Natural killer cell (primary cell): ENCODE data around the gene HDAC3. TPM values are rescaled to one million over a fixed set of nuclear protein-coding genes. Genes with fewer than 3 reads are reported as not detected.

ENCODE experiments used
- ATAC-seq, 3 donors: fragments of 150-1000 bp in 2 of 3; fragments of 200-7000 bp in 1 of 3; cut with Tn5 transposase; 1 replicate in 1 of 3; 2 replicates in 2 of 3; pipeline ENCODE4 v1.10.0; 2021; ENCODE audit warnings: mild to moderate bottlenecking in 2 of 3, moderate library complexity in 2 of 3
- DNase-seq, 2 donors: peaks; one replicate each; pipeline versions ENCODE4 v3.0.0 to v3.0.0-alpha.2; 2013 to 2021; ENCODE audit warnings: mixed read lengths in 1 of 2
- H3K27ac ChIP-seq: one replicate; pipeline ENCODE4 v1.5.1; 2013; ENCODE audit warnings: mild to moderate bottlenecking, low read length
- H3K27me3 ChIP-seq: one replicate; pipeline ENCODE4 v1.6.1; 2013; ENCODE audit warnings: low read length; ENCODE audit not compliant: control insufficient read depth, insufficient read depth
- H3K36me3 ChIP-seq: one replicate; pipeline ENCODE4 v1.6.1; 2013; ENCODE audit warnings: low read length; ENCODE audit not compliant: control insufficient read depth, insufficient read depth
- H3K4me1 ChIP-seq: one replicate; pipeline ENCODE4 v1.6.1; 2013; ENCODE audit warnings: low read length; ENCODE audit not compliant: control insufficient read depth, insufficient read depth
- H3K4me3 ChIP-seq: one replicate; pipeline ENCODE4 v1.5.1; 2013; ENCODE audit warnings: low read length
- H3K9me3 ChIP-seq: one replicate; pipeline ENCODE4 v1.6.1; 2013; ENCODE audit warnings: low read length; ENCODE audit not compliant: control insufficient read depth, insufficient read depth
- H3K27ac Mint-ChIP-seq, 2 donors: one replicate each; pipeline ENCODE4 v1.8.0; 2022; ENCODE audit warnings: mild to moderate bottlenecking in 2 of 2, mixed read lengths in 2 of 2, moderate library complexity in 1 of 2
- H3K27me3 Mint-ChIP-seq, 2 donors: one replicate each; pipeline ENCODE4 v1.8.0; 2022; ENCODE audit warnings: low read depth in 2 of 2, mixed read lengths in 2 of 2
- H3K36me3 Mint-ChIP-seq: one replicate; pipeline ENCODE4 v1.8.0; 2022; ENCODE audit warnings: mixed read lengths
- H3K4me1 Mint-ChIP-seq, 2 donors: one replicate each; pipeline ENCODE4 v1.8.0; 2022; ENCODE audit warnings: mixed read lengths in 2 of 2
- H3K4me3 Mint-ChIP-seq: one replicate; pipeline ENCODE4 v1.8.0; 2022; ENCODE audit warnings: mild to moderate bottlenecking, moderate library complexity, mixed read lengths
- H3K9me3 Mint-ChIP-seq, 2 donors: one replicate each; pipeline ENCODE4 v1.8.0; 2022; ENCODE audit warnings: mixed read lengths in 2 of 2
- CTCF ChIP-seq: fragments of 200-600 bp; IDR thresholded peaks from one replicate; pipeline ENCODE4 v1.8.0; 2022; ENCODE audit warnings: antibody characterized with exemption
- WGBS: methylation state at CpG from one replicate; pipeline ENCODE4 v1.1.7; 2013; ENCODE audit warnings: missing lambda C conversion rate; ENCODE audit not compliant: insufficient coverage; 5-methylcytosine and 5-hydroxymethylcytosine counted together
- intact Hi-C: fragments of 100-400 bp; cut with micrococcal nuclease; formaldehyde crosslinking; loops from one replicate; pipeline ENCODE4 v1.14.2; 2022
- total RNA-seq, 4 donors: library from RNA; stranded (reverse); fragments of 120-200 nt in 1 of 4; gene quantifications; one replicate each; pipeline versions ENCODE4 v1.2.3 to v1.2.4, GENCODE V29; 2013 to 2022

Gene HDAC3
- total RNA-seq, 3 donors from 2014 or later (not counting 1 experiment from before 2014, with no cell fraction given): 66.0 to 85.7 (median 74.7) TPM

- peaks cover 49% of the 10 kb centered on the region for H3K36me3 Mint-ChIP-seq
- no peak overlapping the region for H3K4me3 ChIP-seq
- H3K27ac ChIP-seq: no peak overlapping the region
Measured at GRCh38 chr5:141623186-141623585, 13.5 kb downstream of the HDAC3 start.

GRCh38 chr5:141618804-141619554, 17.7 kb downstream of the HDAC3 start, which contains the start of gene DIAPH1:
TSS of gene DIAPH1 (minus strand) at chr5:141619000. CDS start at chr5:141618914, 86 bp downstream.
- H3K9me3 ChIP-seq: no peaks in the 10 kb centered on the region
- DNase-seq: peak; percentile 96 to 98
- TF ChIP-seq CTCF: peak; percentile 94
- peak within 1 kb of the TSS; percentile 98 for H3K4me3 ChIP-seq
- Mint-ChIP-seq H3K4me1 (peaks cover 37 to 38% of the 10 kb centered on the region in 2 donors), H3K27ac (peak within 1 kb of the TSS; percentile 93 to 96), H3K27me3 (no peaks in the 10 kb centered on the region), H3K4me3 (peak within 1 kb of the TSS; percentile 100), H3K36me3 (peaks cover 26% of the 10 kb centered on the region), H3K9me3 (no peaks in the 10 kb centered on the region)
- no peaks in the 10 kb centered on the region for H3K27me3 ChIP-seq
- H3K27ac ChIP-seq: peak within 1 kb of the TSS; percentile 95
- ATAC-seq: peak; percentile 93 to 99 (median 95)
- intact Hi-C loops: loop anchor here (1.0 to 2.0 kb wide), 4 partner anchors 14 to 55 kb away; partner anchors contain the start of genes HDAC3 and RELL2
- peaks cover 26% of the 10 kb centered on the region for H3K4me1 ChIP-seq
- WGBS: 2% methylated on average over 70 of the region's 70 CpGs
- H3K36me3 ChIP-seq: peaks cover 25% of the 10 kb centered on the region

More at GRCh38 chr5:141623186-141623585, 13.5 kb downstream of the HDAC3 start:
- intact Hi-C loops: no loop called here
- Histone ChIP-seq H3K27me3 (no peaks in the 10 kb centered on the region), H3K4me1 (peaks cover 8% of the 10 kb centered on the region), H3K9me3 (no peaks in the 10 kb centered on the region), H3K36me3 (peaks cover 54% of the 10 kb centered on the region)
- ATAC-seq (no peak), DNase-seq (no peak)
- no peak overlapping the region for H3K4me3 Mint-ChIP-seq
- H3K9me3 Mint-ChIP-seq: no peaks in the 10 kb centered on the region
- no peak overlapping the region for H3K27ac Mint-ChIP-seq
- TF ChIP-seq CTCF: no peak
- H3K4me1 Mint-ChIP-seq: peaks cover 1 to 3% of the 10 kb centered on the region in 2 donors
- no peaks in the 10 kb centered on the region for H3K27me3 Mint-ChIP-seq

GRCh38 chr5:141618030-141618803, 18.4 kb downstream of the HDAC3 start:
- under 1% methylated on average over 36 of the region's 36 CpGs for WGBS
- intact Hi-C loops: loop anchor here (2.0 kb wide), 1 partner anchor 19 kb away; the partner anchor contains the start of genes HDAC3 and RELL2
- H3K9me3 Mint-ChIP-seq: no peaks in the 10 kb centered on the region

More at GRCh38 chr5:141618030-141618803, 18.4 kb downstream of the HDAC3 start:
- ATAC-seq: peak; percentile 22 to 54 (median 26)
- H3K4me1 ChIP-seq: peaks cover 26% of the 10 kb centered on the region
- peak; percentile 26 to 72 for DNase-seq
- H3K27ac ChIP-seq: peak overlapping the region; percentile 95
- Mint-ChIP-seq H3K27me3 (no peaks in the 10 kb centered on the region), H3K4me1 (peaks cover 45 to 46% of the 10 kb centered on the region in 2 donors), H3K4me3 (peak overlapping the region; percentile 100), H3K27ac (peak overlapping the region; percentile 93 to 96), H3K36me3 (peaks cover 19% of the 10 kb centered on the region)
- H3K9me3 ChIP-seq: no peaks in the 10 kb centered on the region
- no peak for TF ChIP-seq CTCF
- peaks cover 23% of the 10 kb centered on the region for H3K36me3 ChIP-seq
- no peaks in the 10 kb centered on the region for H3K27me3 ChIP-seq
- peak overlapping the region; percentile 98 for H3K4me3 ChIP-seq
